ENCODE measurements around the gene PPM1H. TPM values are rescaled to one million over a fixed set of nuclear protein-coding genes. Genes with fewer than 3 reads are reported as not detected.
A peak's percentile ranks its signal among the peaks of the same experiment; 100 is the strongest.

Gene PPM1H
- total and polyA plus RNA-seq, 2 of the 8 experiments (the other 6 are each of a cell fraction or from before 2014, with no cell fraction given) = 16.4 to 36.1 TPM

DNA sequence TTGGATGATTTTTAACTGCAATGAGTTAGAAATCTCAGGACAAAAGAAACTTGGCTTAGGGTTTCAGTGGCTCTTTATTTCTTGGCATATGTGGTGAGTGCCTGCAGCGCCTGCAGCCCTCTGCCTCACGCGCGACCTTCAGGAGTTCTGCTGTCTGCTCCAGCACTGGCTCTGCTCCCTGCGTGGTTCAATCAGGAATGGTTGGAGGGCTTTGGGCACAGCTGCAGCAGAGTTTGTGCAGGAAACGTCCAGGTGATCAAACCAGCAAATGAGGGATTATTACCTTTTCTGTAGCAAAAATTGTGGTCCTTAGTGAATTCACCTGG, 19.8 kb downstream of the PPM1H start:
- FAIRE-seq (no peak), DNase-seq (ENCODE audit: low read depth in 1 of 2, low spot score in 2 of 2) (no peak)
- Histone ChIP-seq H3K9ac (replicated peaks in 1 of 4; ENCODE audit: extremely low read depth in 1 of 4, low read depth in 3 of 4, low read length in 3 of 4) (no peak overlapping the region), H3K23ac (ENCODE audit: insufficient read length) (no peak overlapping the region), H3K18ac (ENCODE audit: extremely low read depth, low read length) (no peak overlapping the region), H3K4me2 (ENCODE audit: insufficient read depth in 1 of 2, low read depth in 2 of 2, low read length in 2 of 2) (peak overlapping the region in 1 of 2 experiments; percentile 9; a peak in 1 of 4 replicates), H3K4me1 (replicated peaks in 1 of 4; ENCODE audit: control insufficient read depth in 3 of 4, insufficient read depth in 4 of 4, low read length in 3 of 4) (peaks cover 2 to 29% (median 27%) of the 10 kb centered on the region in 4 experiments), H3K23me2 (ENCODE audit: low read depth, low read length) (no peaks in the 10 kb centered on the region), H3K56ac (replicated peaks; ENCODE audit: insufficient read length, low read depth, low read length) (no peak overlapping the region), H3K4me3 (ENCODE audit: extremely low read depth in 1 of 4, insufficient read depth in 2 of 4, low read depth in 3 of 4, low read length in 4 of 4) (no peak overlapping the region), H3K27me3 (replicated peaks in 1 of 4; ENCODE audit: control insufficient read depth in 3 of 4, extremely low read depth in 1 of 4, insufficient read depth in 3 of 4, low read length in 3 of 4) (no peaks in the 10 kb centered on the region), H2BK12ac (ENCODE audit: low read depth, low read length) (0 out of 2 replicates have a peak overlapping the region, but pooled peaks have one; percentile 13), H3K27ac (ENCODE audit: low read depth, low read length) (no peak overlapping the region), H4K20me1 (replicated peaks in 1 of 2; ENCODE audit: control insufficient read depth in 1 of 2, insufficient read depth in 2 of 2, low read length in 2 of 2) (peaks cover 0 to 6% of the 10 kb centered on the region in 2 experiments), H2AK5ac (ENCODE audit: low read depth, low read length) (peak overlapping the region; percentile 24; the same call in 1 of the 2 replicates), H4K8ac (ENCODE audit: extremely low read depth, insufficient read depth, low read length) (no peak overlapping the region), H2BK15ac (ENCODE audit: low read length) (0 out of 2 replicates have a peak overlapping the region, but pooled peaks have one; percentile 41), H2BK5ac (ENCODE audit: low read depth, low read length) (peak overlapping the region; percentile 44), H4K91ac (replicated peaks; ENCODE audit: insufficient read length, low read length) (no peak overlapping the region), H3K36me3 (ENCODE audit: control insufficient read depth in 2 of 4, insufficient read depth in 4 of 4, low read length in 3 of 4) (no peaks in the 10 kb centered on the region), H4K5ac (ENCODE audit: insufficient read length, low read depth, low read length) (no peak overlapping the region), H2BK20ac (ENCODE audit: low read length) (0 out of 2 replicates have a peak overlapping the region, but pooled peaks have one; percentile 41), H3K79me1 (ENCODE audit: low read depth, low read length) (peaks cover 2% of the 10 kb centered on the region; the same call in 1 of the 2 replicates), H2BK120ac (replicated peaks; ENCODE audit: low read depth, low read length) (no peak overlapping the region), H3K14ac (ENCODE audit: insufficient read length) (no peak overlapping the region), H3K4ac (replicated peaks; ENCODE audit: insufficient read length, low read depth, low read length) (no peak overlapping the region), H3K9me3 (ENCODE audit: insufficient read depth in 2 of 2, low read depth in 1 of 2, low read length in 1 of 2) (no peaks in the 10 kb centered on the region), H3K79me2 (ENCODE audit: control insufficient read depth in 1 of 2, insufficient read depth in 2 of 2, low read length in 2 of 2) (peaks cover 0 to 54% of the 10 kb centered on the region in 2 experiments; a peak in 2 of 4 replicates), H2AFZ (ENCODE audit: low read length) (no peak overlapping the region)
- ChIA-PET CTCF (ENCODE audit: partially characterized antibody) (interaction anchor here (1.7 to 3.4 kb wide), 2 partner anchors 16 to 154 kb away, joined by 4 to 10 read pairs; no protein-coding TSS in a partner anchor), POLR2A (ENCODE audit: partially characterized antibody) (interaction anchor here (1.2 kb wide), 1 partner anchor 19 kb away, joined by 3 read pairs; no protein-coding TSS in a partner anchor)
- WGBS, 2 experiments (ENCODE audit: extremely low coverage in 1 of 2, insufficient coverage in 1 of 2, insufficient read length in 1 of 2, insufficient replicate concordance in 2 of 2, low coverage in 1 of 2, low lambda C conversion rate in 2 of 2, missing lambda C conversion rate in 1 of 2) = 73% methylated on average over 6 of the region's 6 CpGs; no CpG with 5 or more reads in 1 of the 2 experiments
- TF ChIP-seq SIX5 (IDR thresholded peaks at IDR 0.05; ENCODE audit: low read depth, low read length) = no peak
- TF ChIP-seq BRCA1 (IDR thresholded peaks at IDR 0.05; ENCODE audit: low read depth, low read length) = no peak
- TF ChIP-seq SIRT6 (IDR thresholded peaks at IDR 0.05; ENCODE audit: low read length) = no peak
- no peak for TF ChIP-seq SP4 (IDR thresholded peaks at IDR 0.05; ENCODE audit: low read length)
